ENCODE measurements around the gene OR51A4. TPM values are rescaled to one million over a fixed set of nuclear protein-coding genes. Genes with fewer than 3 reads are reported as not detected.
A peak's percentile ranks its signal among the peaks of the same experiment; 100 is the strongest.
"Not testable (repeated sequence)": the region's sequence is repeated elsewhere in the genome, so short reads cannot be mapped to it uniquely, and the experiment has no call there.

The OR51A4 gene, protein sequence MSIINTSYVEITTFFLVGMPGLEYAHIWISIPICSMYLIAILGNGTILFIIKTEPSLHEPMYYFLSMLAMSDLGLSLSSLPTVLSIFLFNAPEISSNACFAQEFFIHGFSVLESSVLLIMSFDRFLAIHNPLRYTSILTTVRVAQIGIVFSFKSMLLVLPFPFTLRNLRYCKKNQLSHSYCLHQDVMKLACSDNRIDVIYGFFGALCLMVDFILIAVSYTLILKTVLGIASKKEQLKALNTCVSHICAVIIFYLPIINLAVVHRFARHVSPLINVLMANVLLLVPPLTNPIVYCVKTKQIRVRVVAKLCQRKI
- not detected for total RNA-seq

DNA sequence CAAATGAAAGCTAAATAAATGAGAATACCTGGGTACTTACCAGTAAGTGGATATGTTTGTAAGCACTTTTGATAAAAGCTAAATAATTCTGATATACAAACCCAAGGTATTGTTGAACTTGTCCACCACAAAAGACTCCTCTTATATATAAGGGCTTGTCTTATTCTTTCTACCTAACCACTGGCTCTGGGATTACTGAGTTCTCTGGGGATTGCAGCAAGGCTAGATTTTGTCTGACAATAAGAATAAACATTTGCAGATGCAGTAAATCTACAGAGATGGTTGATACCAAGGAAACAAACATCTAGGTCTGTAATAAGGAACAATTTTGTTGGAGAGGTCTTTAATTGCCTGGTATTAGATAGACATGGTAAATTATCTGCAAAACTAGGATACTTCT is at the start of gene OR51A4:
TSS of gene OR51A4 (minus strand) at position 101 of the 400 bp plus-strand sequence. CDS start 505 bp downstream, outside the sequence.
- no peak for DNase-seq

DNA sequence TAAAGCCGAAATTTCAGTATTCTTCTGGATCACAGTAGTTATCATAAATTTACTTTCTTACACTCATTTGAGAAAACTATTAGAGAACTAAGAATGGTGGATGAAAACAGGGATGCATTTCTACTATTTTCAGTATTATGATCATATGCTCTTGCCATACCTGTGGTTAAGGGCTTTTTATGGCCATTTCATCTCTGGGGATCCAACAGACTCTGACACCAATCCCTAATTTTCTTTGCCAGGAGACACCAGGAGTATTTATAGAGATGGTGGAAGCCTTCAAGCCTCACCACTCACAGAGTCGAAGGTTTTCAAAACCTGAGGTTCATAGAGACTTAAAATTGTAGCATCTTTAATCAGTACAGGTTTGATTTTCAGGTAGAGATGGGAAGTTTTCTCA is 47.1 kb upstream of the OR51A4 start, which contains the start of gene OR51L1:
TSS of gene OR51L1 (plus strand) at position 301 of the 400 bp plus-strand sequence. CDS start 4,132 bp downstream, outside the sequence.
- no peak for DNase-seq

DNA sequence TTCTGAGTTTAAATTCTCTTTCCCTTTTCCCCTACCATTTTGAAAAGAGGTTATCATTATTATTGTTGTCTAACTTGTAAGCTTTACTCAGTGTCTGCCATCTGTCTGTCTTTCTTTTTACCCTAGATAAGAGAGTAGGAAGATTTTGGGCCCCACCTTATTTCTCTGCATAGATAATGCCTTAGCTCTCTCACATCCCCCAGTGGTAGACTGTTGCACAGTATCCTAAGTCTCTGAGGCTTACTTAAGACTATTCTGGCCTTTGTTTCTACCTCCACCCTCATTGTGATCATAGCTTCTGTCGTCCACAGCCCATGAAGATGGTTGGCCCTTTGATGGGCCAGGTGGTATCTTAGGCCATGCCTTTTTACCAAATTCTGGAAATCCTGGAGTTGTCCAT is 43.7 kb upstream of the OR51A4 start:
- DNase-seq = no peak

DNA sequence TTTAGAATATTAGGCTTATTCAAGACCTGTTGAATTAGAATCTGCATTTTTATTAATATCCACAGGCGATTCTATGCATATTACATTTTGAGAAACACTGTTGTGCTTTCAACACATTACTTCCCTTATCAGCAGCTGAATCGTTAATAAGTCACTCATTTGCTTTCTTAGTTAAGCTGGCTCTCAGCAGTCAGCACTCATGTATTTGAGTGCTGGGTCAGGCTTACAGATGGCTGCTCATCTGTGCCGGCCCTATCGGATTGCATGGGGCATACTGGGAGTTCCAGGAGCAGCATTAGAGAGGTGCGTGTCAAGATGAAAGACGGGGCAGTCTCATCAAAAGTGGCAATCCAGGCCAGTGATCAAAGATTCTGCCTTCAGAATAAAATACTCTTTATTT is 36.4 kb upstream of the OR51A4 start:
- no peak for DNase-seq

DNA sequence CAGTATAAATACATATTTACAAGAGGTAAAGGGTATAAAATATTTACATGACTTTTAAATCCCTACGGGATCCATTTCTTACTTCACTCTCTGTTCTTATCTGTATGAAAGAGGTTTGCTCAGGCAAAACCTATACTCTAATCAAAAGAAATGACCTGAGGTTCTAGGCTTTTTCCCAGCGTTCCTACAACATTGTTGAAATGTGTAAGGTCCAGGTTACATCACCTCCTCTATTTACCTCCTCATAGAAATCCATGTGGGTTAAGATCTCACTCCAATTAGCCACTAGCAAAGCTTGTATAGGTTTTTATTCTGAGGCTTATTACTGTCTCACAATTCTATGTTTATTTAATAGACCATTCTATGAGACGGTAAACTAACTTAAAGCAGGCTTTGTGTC is 35.3 kb upstream of the OR51A4 start:
- DNase-seq = no peak

DNA sequence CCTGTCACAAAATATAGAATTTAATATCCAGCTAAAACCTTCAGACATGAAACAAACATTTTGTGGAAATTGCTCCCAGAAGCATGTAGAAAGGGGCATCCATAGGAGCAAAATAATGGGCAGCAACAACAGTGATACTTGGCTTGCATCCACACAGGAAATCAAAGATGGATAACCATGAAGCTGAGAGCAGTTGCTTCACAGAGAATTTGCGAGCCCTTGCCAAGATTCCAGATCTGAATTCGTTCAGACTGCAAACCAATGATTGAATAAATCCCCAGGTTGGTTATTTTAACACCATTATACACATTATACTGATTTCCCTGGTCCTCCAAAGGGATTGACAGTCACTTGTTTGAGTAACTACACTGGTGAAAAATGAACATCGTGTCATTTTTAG is 31.6 kb upstream of the OR51A4 start:
- DNase-seq = no peak

DNA sequence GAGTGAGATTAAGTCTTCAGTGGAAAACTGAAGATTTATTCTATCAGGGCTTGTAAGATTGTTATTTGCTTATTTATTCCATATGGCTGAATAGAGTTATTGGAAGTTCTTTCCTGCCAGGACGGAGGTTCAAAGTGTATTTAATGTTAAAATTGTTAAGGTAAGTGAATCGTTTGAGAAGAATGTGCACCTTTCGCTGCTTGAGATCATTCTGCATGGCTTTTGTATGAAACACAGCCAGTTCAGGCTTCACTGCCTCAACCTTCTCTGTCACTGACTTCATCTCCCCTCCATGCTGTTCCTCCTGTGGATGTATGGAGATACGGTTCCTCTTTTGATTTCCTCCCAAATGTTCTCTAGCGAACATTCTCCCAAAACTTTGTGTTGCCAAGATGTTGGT is 28.0 kb upstream of the OR51A4 start:
- no peak for DNase-seq

DNA sequence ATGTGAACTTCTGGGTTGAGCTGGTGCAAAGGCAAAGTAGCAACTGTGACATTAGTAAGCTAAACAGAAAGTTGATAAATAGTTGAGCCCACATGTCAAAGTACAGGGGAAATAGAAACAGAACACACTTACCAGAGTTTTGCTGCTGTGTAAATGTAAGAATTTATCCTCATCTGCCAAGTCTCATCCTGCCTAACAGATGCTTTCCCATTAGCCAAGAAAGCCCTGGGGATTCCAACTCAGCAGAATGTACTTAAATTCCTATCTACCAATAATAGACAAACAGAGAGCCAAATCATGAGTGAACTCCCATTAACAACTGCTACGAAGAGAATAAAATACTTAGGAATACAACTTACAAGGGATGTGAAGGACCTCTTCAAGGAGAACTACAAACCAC is 15.4 kb upstream of the OR51A4 start:
- DNase-seq = peak; percentile 37

DNA sequence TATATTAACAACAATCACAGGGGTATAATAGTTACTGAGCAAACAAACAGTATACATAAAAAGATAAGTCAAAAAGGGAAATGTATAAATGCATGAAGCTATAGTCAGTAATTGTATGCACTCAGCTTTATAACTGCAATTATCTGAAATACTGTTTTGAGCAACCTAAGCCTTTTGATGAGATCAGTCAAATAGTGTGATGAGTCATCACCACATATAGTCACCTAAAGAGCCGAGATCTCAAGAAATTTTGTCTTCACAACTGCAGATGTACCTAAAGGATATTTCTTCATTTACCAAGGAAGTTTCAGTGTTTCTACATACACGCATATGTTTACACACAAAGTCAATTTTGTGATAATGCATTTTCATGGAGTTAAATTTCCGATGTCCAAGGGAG is 13.5 kb upstream of the OR51A4 start:
- no peak for DNase-seq

DNA sequence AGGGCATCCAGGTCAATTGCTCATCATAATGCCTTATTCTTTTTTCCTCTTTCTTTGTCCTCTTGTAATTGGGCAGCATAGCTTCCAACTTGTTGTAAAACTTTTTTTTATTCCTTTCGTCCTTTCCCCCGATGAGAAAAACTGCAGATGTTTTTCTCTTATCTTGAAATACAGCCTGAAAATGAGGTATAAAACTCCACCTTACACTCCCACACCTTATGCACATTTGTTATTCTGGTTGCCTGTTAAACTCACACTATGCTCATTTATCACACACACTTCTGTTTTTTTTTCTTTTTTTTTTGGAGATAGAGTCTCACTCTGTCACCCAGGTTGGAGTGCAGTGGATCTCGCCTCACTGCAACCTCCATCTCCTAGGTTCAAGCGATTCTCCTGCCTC is 10.0 kb upstream of the OR51A4 start:
- no peak for DNase-seq

DNA sequence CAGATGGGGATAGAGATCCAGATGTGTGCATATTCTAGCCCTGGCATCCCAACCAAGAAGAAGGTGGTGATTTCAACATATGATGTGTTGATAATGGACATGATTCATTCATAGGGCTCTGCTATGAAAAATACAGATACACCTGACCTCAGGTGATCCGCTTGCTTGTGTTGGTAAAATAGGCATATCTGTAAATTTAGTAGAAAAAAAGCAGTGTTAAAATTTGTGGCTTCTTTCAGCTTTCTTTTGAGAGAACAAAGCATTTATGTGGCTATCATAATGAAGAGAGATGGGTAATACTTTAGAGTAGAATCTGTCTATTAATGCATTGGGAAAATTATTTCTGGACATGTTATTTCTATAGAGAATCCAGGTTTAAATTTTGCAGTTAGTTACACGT is 8.2 kb upstream of the OR51A4 start, which contains the start of gene OR51A2:
TSS of gene OR51A2 (minus strand) at position 101 of the 400 bp plus-strand sequence. CDS start at position 101, 0 bp downstream.
- DNase-seq = not testable (repeated sequence)

DNA sequence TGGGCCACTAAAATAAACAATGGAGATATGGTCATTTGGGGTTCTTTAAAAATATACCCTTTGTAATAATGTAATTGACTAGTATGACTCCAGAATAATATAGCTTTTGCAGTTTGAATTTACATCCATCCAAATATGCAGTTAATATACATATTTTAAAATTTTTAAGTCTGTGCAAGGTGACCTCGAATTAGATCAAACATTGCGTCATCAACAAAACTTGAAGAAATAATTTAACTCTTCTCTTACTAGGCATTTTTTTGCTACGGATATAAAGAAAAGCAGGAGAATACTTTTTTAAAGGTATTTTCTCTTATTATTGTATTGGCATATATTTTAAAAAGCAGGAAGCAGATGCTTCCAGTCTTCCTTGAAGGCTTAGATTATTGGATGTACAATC is 10.7 kb downstream of the OR51A4 start:
- no peak for DNase-seq

DNA sequence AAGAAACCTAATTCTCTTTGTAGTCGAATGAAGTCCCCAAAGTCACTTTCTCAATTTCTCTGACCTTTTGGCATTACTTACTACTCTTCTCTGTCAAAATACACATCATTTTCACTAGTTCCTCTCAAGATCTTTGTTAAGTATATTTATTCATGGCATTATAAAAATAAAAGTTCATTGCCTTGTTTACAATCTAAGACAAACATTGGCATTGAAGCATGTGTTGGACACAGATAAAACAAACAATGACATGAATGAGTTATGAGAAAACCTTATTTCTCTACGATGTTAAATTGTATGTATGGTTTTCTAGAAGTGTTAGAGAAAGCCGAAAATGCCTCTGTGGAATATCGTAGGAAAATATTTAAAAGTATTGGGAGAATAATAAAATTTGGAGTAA is 14.7 kb downstream of the OR51A4 start:
- DNase-seq = no peak

DNA sequence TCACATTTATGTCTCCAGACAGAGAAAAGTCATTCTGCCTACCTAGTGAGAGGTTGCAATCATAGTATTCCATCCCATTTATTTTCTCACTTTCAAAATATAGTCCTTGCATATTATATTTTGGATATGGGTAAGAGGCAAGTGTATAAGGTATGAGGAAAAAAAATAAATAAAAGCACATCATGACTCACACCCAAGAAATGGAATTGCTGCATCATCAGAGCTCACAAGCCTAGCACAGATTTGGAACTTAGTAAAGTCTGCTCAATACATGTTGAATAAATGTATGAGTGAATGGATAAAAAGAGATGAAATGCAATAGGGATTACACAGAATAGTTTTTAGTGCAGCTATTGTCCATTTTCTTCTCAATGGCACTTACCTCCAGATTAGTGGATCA is 20.8 kb downstream of the OR51A4 start:
- no peak for DNase-seq

DNA sequence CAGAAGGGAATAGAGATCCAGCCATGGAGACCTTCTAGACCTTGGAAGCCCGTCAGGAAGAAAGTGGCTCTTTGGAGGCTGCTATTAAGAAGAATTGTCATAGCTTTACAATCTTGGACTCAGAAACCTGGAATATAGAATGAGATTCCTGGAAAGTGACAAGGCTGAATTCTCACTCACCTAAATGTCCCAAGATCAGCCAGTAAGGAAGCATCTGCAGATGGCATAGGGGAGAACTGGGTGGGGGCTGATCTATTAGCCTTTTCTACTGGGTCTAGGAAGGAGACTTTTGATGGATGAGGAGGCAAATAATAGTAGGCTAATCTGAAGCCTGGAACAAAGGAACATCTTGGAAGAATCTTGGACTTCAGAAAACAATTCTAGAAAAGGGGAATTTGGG is 23.2 kb downstream of the OR51A4 start, which contains the start of gene OR51G1:
TSS of gene OR51G1 (minus strand) at position 101 of the 400 bp plus-strand sequence. CDS start at position 101, 0 bp downstream.
- no peak for DNase-seq

DNA sequence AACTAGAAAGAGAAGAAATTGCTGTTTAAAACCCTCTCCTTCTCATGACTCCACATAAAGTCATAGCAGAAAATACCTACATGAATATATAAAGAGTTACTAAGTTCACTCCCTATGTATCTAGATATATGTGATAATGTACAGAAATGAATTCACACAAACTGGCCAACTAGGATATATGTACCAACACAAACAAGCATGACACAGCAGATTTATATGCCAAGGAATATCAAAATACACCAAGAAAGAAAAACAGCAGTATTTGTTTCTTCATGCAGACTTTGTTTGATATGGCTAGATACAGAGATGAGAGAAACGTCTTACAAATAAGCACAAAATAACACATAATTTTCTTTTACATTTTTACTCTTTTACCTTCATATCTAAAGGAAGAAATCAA is 25.1 kb downstream of the OR51A4 start:
- no peak for DNase-seq

DNA sequence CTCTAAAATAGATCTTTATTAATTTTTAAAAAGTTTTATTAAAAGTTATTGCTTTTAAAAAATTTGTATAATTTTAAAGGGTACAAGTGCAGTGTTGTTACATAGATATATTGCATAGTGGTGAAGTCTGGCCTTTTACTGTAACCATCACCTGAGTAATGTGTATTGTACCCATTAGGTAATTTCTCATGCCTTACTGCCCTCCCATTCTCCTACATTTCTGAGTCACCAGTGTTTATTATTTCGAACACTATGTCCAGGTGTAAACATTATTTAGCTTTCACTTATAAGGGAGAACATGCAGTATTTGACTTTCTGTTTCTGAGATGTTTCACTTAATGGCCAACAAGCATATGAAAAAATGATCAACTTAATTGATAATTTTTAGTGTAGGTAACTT is 25.6 kb downstream of the OR51A4 start:
- no peak for DNase-seq

DNA sequence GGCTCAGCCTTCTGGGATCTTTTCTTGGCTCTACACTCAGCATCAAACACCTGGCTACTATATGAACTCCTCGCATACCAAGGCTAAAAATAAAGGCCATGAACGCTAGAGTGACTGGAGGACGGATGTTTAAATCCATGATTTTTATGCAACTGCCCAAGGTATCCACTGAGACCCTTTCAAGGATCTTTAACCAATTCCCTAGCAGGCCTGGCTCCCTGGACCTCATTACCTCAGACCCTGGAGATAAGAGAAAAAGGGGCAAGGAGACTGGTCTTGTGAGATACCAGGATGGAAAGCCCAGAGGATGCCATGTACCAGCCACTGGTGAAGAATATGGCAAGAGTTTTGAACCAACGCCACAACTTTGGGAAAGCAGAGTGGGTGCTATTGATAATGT is 28.2 kb downstream of the OR51A4 start, which contains the start of gene OR51G2:
TSS of gene OR51G2 (minus strand) at position 101 of the 400 bp plus-strand sequence. CDS start 3,687 bp downstream, outside the sequence.
- no peak for DNase-seq

DNA sequence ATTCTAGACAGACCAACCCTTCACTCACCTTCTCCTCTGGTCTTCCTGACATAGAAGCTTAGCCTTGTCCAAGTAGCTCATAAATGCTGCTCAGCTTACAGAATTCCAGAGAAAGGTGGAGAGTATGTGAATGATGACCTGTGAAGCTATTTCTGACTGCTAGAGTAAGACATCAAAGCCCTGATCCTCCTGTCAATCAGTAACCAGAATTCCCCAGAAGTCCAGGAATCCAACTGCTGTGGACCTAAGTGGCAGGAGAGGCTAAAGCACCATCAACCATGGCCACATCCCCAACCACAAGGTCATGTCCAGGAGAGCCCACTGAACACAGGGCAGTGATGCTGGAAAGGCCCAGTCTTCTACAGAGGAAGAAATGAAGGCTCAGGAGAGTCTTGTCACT is 30.8 kb downstream of the OR51A4 start:
- no peak for DNase-seq

DNA sequence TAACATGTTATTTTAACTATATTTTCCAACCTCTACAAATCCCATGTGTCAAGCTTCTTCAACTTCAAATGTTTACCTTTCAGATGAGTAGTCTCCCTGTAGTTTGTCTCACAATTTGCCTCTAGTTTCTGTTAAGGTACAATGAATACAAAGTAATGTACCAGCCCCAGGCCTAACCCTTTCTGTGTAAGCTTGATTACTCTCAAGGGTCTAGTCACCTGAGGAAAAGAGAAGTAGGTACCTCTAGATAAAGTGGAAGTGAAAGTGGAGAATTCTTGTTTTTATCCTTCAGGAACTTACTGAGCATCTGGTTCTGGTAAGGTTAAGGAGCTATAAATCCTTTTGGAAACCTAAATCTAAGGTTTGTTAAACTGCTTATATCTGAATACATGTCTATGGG is 43.9 kb downstream of the OR51A4 start, which contains the start of gene OR51A7:
TSS of gene OR51A7 (plus strand) at position 300 of the 400 bp plus-strand sequence. CDS start 3,587 bp downstream, outside the sequence.
- no peak for DNase-seq

All from skin of body (tissue), 2 donors.